Subcutaneous abdominal adipose tissue (tissue), 5 donors: Measurements from ENCODE around the gene EML6.
"Not testable (repeated sequence)": the region's sequence is repeated elsewhere in the genome, so short reads cannot be mapped to it uniquely, and the experiment has no call there.

Experiments used
- H3K27ac ChIP-seq: one replicate; pipeline ENCODE4 v1.7.0; 2013; ENCODE audit warnings: low read depth, mild to moderate bottlenecking, inconsistent platforms, low read length, moderate library complexity
- H3K27me3 ChIP-seq, 5 donors: one replicate each; pipeline ENCODE4 v1.7.0; 2013; ENCODE audit warnings: low read length in 5 of 5, inconsistent platforms in 1 of 5; ENCODE audit not compliant: control insufficient read depth in 5 of 5, insufficient read depth in 4 of 5
- H3K36me3 ChIP-seq, 5 donors: one replicate each; pipeline ENCODE4 v1.7.0; 2013; ENCODE audit warnings: low read length in 5 of 5; ENCODE audit not compliant: control insufficient read depth in 5 of 5, insufficient read depth in 5 of 5
- H3K4me1 ChIP-seq, 5 donors: one replicate each; pipeline ENCODE4 v1.7.0; 2013; ENCODE audit warnings: low read length in 5 of 5, mild to moderate bottlenecking in 3 of 5, moderate library complexity in 1 of 5; ENCODE audit not compliant: control insufficient read depth in 5 of 5, insufficient read depth in 5 of 5
- H3K4me3 ChIP-seq, 5 donors: one replicate each; pipeline ENCODE4 v1.7.0; 2013; ENCODE audit warnings: low read length in 5 of 5, low read depth in 1 of 5
- H3K9ac ChIP-seq, 5 donors: one replicate each; pipeline ENCODE4 v1.7.0; 2013; ENCODE audit warnings: low read length in 5 of 5, mild to moderate bottlenecking in 4 of 5, moderate library complexity in 3 of 5
- H3K9me3 ChIP-seq, 5 donors: one replicate each; pipeline ENCODE4 v1.7.0; 2013; ENCODE audit warnings: low read length in 5 of 5; ENCODE audit not compliant: control insufficient read depth in 5 of 5
- donor health status: healthy.
- donor health status: healthy.
- donor health status: healthy.
- donor health status: healthy.
- donor health status: healthy.

EML6 gene

GRCh38 chr2:54685263-54685775 is 38.1 kb upstream of the EML6 start:
- no peak overlapping the region for H3K9ac ChIP-seq
- H3K27ac ChIP-seq, result no peak overlapping the region
- peaks cover 0 to 5% (median 0%) of the 10 kb centered on the region in 5 donors for H3K4me1 ChIP-seq
- no peaks in the 10 kb centered on the region for H3K36me3 ChIP-seq
- no peak overlapping the region for H3K4me3 ChIP-seq
- no peaks in the 10 kb centered on the region for H3K27me3 ChIP-seq
- no peaks in the 10 kb centered on the region for H3K9me3 ChIP-seq

GRCh38 chr2:54687595-54688152 is 35.8 kb upstream of the EML6 start:
- Histone ChIP-seq H3K9me3 (no peaks in the 10 kb centered on the region), H3K4me1 (no peaks in the 10 kb centered on the region), H3K9ac (no peak overlapping the region), H3K4me3 (no peak overlapping the region), H3K36me3 (no peaks in the 10 kb centered on the region), H3K27me3 (no peaks in the 10 kb centered on the region), H3K27ac (no peak overlapping the region)

GRCh38 chr2:54691445-54692135 is 31.9 kb upstream of the EML6 start:
- Histone ChIP-seq H3K9me3 (no peaks in the 10 kb centered on the region), H3K4me1 (peaks cover 0 to 5% (median 0%) of the 10 kb centered on the region in 5 donors), H3K9ac (no peak overlapping the region), H3K27ac (no peak overlapping the region), H3K4me3 (no peak overlapping the region), H3K27me3 (no peaks in the 10 kb centered on the region), H3K36me3 (no peaks in the 10 kb centered on the region)

- Histone ChIP-seq H3K4me1 (peaks cover 0 to 5% (median 0%) of the 10 kb centered on the region in 5 donors), H3K36me3 (no peaks in the 10 kb centered on the region), H3K9me3 (no peaks in the 10 kb centered on the region), H3K9ac (no peak overlapping the region), H3K4me3 (no peak overlapping the region), H3K27ac (no peak overlapping the region), H3K27me3 (no peaks in the 10 kb centered on the region)
These were observed 30.9 kb upstream of the EML6 start for GRCh38 chr2:54692556-54692955.

GRCh38 chr2:54695378-54695777 is 28.1 kb upstream of the EML6 start:
- Histone ChIP-seq H3K9me3 (no peaks in the 10 kb centered on the region), H3K9ac (no peak overlapping the region), H3K4me1 (peaks cover 0 to 5% (median 0%) of the 10 kb centered on the region in 5 donors), H3K27ac (no peak overlapping the region), H3K36me3 (no peaks in the 10 kb centered on the region), H3K27me3 (no peaks in the 10 kb centered on the region), H3K4me3 (no peak overlapping the region)

- Histone ChIP-seq H3K36me3 (no peaks in the 10 kb centered on the region), H3K27ac (no peak overlapping the region), H3K4me1 (peaks cover 0 to 5% (median 0%) of the 10 kb centered on the region in 5 donors), H3K9me3 (no peaks in the 10 kb centered on the region), H3K9ac (no peak overlapping the region), H3K4me3 (no peak overlapping the region), H3K27me3 (no peaks in the 10 kb centered on the region)
These were observed 25.5 kb upstream of the EML6 start for GRCh38 chr2:54697934-54698333.

- H3K27ac ChIP-seq, H3K4me1 ChIP-seq, H3K27me3 ChIP-seq, H3K4me3 ChIP-seq, H3K9me3 ChIP-seq, H3K36me3 ChIP-seq, H3K9ac ChIP-seq: not testable (repeated sequence)
These were observed 24.5 kb upstream of the EML6 start for GRCh38 chr2:54698926-54699325.

- Histone ChIP-seq H3K9me3 (no peaks in the 10 kb centered on the region), H3K36me3 (no peaks in the 10 kb centered on the region), H3K27ac (no peak overlapping the region), H3K9ac (no peak overlapping the region), H3K4me1 (no peaks in the 10 kb centered on the region), H3K4me3 (no peak overlapping the region), H3K27me3 (no peaks in the 10 kb centered on the region)
These were observed 23.8 kb upstream of the EML6 start for GRCh38 chr2:54699665-54700064.

- Histone ChIP-seq H3K27me3 (no peaks in the 10 kb centered on the region), H3K36me3 (no peaks in the 10 kb centered on the region), H3K4me3 (no peak overlapping the region), H3K27ac (no peak overlapping the region), H3K4me1 (no peaks in the 10 kb centered on the region), H3K9me3 (no peaks in the 10 kb centered on the region), H3K9ac (no peak overlapping the region)
These were observed 22.4 kb upstream of the EML6 start for GRCh38 chr2:54701029-54701428.

- no peaks in the 10 kb centered on the region for H3K36me3 ChIP-seq
- no peaks in the 10 kb centered on the region for H3K9me3 ChIP-seq
- H3K4me3 ChIP-seq, result no peak overlapping the region
- H3K4me1 ChIP-seq, result peaks cover 0 to 10% (median 9%) of the 10 kb centered on the region in 5 donors
- H3K9ac ChIP-seq, result no peak overlapping the region
- H3K27me3 ChIP-seq, result no peaks in the 10 kb centered on the region
- H3K27ac ChIP-seq, result peak overlapping the region; percentile 11
These were observed 19.2 kb upstream of the EML6 start for GRCh38 chr2:54704238-54704637.
